GM10248 (cell line): ENCODE data around the gene NLGN1.

Experiments used
- CTCF ChIA-PET: fragments of 300-600 bp; sonication (Branson Sonifier 250); formaldehyde crosslinking; extraction: SDS; loops from one replicate; lab custom pipeline; 2021; ENCODE audit warnings: antibody characterized with exemption; lab: Yijun Ruan, JAX
- POLR2A ChIA-PET: fragments of 350-650 bp; sonication (Branson Sonifier 250); formaldehyde crosslinking; extraction: SDS; loops from one replicate; lab custom pipeline; 2020; ENCODE audit warnings: antibody characterized with exemption; lab: Yijun Ruan, JAX
- DNase-seq: peaks from one replicate; pipeline ENCODE4 v3.0.0; 2012; ENCODE audit errors: extremely low spot score
- TF ChIP-seq, protein P1 (sequence below): IDR thresholded peaks from 2 replicates; pipeline ENCODE4 v1.5.1; 2012; ENCODE audit warnings: mild to moderate bottlenecking, low read depth; ENCODE audit errors: extremely low read depth, missing control alignments, control extremely low read depth

The NLGN1 gene

DNA sequence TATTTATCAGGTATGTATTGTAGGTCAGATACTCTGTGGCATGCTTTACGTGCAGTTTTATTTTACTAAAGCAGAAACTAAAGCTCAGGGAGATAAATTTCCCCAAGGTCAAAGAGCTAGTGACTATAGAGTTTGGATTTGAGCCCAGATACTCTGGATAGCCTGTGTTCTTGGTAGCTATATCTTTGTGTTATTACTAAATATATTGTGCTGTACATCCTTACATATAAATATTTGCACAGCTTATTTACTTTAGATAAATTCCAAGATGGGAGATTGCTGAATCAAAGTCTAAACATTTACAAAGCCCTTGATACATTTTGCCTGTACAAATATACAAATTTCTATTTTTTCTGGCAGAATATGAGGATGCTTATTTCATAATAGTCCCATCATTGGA is 800.7 kb downstream of the NLGN1 start:
- no peak for DNase-seq

DNA sequence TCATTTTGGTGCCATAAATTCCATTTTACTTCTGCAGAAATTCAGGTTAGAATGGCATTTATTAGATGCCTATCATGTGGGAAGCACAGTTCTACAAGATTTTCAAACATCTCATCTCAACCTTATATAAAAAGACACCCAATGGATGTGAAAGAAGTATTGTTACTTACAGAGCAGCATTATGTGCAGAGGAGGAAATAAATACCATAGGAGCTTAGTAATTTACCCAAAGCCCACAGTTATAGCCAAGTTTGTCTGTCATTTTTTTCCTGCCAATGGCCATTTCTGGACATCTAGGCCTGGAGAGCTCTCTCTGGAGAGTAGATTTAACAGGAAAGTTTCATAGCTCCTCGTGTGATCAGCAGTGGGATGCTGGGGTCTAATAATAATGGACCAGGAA is 802.2 kb downstream of the NLGN1 start:
- POLR2A ChIA-PET = no interaction called here
- TF ChIP-seq, protein P1, sequence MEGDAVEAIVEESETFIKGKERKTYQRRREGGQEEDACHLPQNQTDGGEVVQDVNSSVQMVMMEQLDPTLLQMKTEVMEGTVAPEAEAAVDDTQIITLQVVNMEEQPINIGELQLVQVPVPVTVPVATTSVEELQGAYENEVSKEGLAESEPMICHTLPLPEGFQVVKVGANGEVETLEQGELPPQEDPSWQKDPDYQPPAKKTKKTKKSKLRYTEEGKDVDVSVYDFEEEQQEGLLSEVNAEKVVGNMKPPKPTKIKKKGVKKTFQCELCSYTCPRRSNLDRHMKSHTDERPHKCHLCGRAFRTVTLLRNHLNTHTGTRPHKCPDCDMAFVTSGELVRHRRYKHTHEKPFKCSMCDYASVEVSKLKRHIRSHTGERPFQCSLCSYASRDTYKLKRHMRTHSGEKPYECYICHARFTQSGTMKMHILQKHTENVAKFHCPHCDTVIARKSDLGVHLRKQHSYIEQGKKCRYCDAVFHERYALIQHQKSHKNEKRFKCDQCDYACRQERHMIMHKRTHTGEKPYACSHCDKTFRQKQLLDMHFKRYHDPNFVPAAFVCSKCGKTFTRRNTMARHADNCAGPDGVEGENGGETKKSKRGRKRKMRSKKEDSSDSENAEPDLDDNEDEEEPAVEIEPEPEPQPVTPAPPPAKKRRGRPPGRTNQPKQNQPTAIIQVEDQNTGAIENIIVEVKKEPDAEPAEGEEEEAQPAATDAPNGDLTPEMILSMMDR = no peak
- CTCF ChIA-PET = interaction anchor here (1.4 kb wide), 1 partner anchor 8 kb away, joined by 3 read pairs; no protein-coding TSS in a partner anchor
- DNase-seq = no peak

More for the DNA sequence above, 800.7 kb downstream of the NLGN1 start:
- CTCF ChIA-PET = no interaction called here
- TF ChIP-seq, protein P1 = no peak
- POLR2A ChIA-PET = no interaction called here

DNA sequence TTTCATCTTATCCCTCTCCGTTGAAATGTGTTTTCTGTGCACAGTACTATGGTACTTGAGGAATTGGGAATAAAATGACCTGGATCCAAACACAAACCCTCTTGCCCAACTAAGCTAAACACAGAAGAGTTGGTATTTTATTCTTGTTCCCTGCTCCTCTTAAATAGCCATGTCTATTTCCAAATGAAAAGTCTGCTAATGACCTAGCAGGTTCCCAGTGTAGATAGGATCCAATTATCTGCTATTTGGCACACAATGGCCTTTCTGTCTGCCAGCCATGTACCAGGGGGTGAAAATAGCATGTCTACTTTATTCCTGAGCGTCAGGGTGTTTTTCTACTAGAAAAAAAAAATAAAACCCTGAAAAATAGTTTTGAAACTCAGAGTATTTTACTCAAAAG is 804.6 kb downstream of the NLGN1 start:
- DNase-seq = no peak
- CTCF ChIA-PET = interaction anchor here (1.2 kb wide), 1 partner anchor 10 kb away, joined by 4 read pairs; no protein-coding TSS in a partner anchor
- POLR2A ChIA-PET = no interaction called here
- TF ChIP-seq, protein P1 = no peak

DNA sequence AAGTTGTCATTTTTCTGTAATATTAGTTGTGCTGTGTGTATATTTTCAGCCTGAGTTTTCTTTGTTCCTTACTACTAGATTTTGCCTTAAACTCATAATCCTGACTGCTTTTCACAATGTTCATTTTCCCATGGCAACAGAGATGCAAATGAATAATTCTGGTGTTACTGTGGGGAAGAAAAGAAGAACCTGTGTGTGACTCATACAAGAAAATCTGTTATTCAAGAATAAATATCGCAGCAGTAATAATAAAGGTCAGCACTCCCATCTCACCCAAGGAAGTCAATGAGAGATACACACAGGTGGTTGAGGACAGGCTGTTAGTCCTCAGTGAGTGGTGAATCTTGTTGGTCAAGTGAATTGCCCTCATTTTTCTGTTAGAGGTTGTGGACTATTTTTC is 805.0 kb downstream of the NLGN1 start:
- CTCF ChIA-PET = interaction anchor here (1.2 kb wide), 1 partner anchor 11 kb away, joined by 4 read pairs; no protein-coding TSS in a partner anchor
- POLR2A ChIA-PET = no interaction called here
- TF ChIP-seq, protein P1 = no peak
- no peak for DNase-seq

DNA sequence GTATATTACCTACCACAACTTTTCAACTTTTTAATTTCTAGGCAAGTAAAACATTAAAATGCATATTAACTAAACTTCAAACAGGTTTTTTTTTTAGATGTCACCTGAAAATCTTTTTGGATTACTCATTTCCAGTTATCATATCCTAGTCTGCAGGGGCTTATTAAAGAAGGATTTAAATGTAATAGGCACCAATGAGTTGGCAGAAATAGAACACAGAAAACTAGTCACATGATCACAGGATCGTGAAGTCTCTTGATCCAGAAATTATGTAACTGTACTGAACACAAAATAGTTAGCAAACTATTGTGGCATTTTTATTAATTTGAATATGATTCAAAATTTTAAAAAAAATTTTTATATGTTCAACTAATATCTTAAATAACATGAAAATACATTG is 807.2 kb downstream of the NLGN1 start:
- DNase-seq = no peak
- TF ChIP-seq, protein P1 = no peak
- ChIA-PET CTCF (no interaction called here), POLR2A (no interaction called here)

DNA sequence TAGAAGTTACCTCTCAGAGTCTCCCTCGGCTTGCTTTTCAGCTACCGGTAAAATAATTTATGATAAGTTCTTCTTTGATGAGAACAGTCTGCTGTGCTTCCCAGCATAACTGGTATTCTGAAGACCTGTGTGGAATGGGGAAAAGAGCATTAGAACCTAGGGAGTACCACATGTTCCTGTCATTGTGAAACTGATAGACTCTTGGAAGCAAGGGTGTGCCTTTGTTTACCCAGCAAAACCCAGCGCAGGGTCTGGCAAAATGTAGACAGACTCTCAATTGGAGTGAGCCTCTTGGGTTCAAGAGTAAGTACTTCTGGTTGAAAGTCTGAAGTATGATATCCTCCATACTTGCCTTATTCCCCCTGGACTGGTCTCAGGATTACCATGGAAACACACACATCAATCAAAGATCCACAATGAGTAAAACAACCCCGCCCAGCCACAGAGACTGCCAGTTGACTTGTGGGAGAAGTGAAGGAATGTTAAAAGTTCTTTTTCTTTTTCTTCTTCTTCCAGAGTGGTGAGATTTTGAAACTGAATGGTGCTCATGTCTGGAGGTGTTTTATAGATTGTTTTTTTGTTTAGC is 809.2 kb downstream of the NLGN1 start:
- ChIA-PET CTCF (no interaction called here), POLR2A (no interaction called here)
- no peak for DNase-seq
- TF ChIP-seq, protein P1 = no peak
